ENCODE results near the gene DNAJB13. TPM values are rescaled to one million over a fixed set of nuclear protein-coding genes. Genes with fewer than 3 reads are reported as not detected.
A peak's percentile ranks its signal among the peaks of the same experiment; 100 is the strongest.

DNAJB13 gene
- total RNA-seq, 1 experiment from 2014 or later: not detected

- H4K91ac ChIP-seq (ENCODE audit: insufficient read length, low read depth, low read length): no peak overlapping the region
- H3K79me2 ChIP-seq (ENCODE audit: insufficient read depth, low read length): no peaks in the 10 kb centered on the region
- TF ChIP-seq, protein P1, sequence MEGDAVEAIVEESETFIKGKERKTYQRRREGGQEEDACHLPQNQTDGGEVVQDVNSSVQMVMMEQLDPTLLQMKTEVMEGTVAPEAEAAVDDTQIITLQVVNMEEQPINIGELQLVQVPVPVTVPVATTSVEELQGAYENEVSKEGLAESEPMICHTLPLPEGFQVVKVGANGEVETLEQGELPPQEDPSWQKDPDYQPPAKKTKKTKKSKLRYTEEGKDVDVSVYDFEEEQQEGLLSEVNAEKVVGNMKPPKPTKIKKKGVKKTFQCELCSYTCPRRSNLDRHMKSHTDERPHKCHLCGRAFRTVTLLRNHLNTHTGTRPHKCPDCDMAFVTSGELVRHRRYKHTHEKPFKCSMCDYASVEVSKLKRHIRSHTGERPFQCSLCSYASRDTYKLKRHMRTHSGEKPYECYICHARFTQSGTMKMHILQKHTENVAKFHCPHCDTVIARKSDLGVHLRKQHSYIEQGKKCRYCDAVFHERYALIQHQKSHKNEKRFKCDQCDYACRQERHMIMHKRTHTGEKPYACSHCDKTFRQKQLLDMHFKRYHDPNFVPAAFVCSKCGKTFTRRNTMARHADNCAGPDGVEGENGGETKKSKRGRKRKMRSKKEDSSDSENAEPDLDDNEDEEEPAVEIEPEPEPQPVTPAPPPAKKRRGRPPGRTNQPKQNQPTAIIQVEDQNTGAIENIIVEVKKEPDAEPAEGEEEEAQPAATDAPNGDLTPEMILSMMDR (conservative IDR thresholded peaks at IDR 0.05): no peak
- DNase-seq: no peak
- no peak overlapping the region for H3K4me3 Mint-ChIP-seq
- no peaks in the 10 kb centered on the region for H3K79me1 ChIP-seq (ENCODE audit: insufficient read depth, low read depth, low read length, poor library complexity, severe bottlenecking)
- H3K9ac ChIP-seq (ENCODE audit: extremely low read depth, insufficient read length, low read length): no peak overlapping the region
- H3K27ac Mint-ChIP-seq: peak overlapping the region in 1 of 3 experiments; percentile 44; a peak in 2 of 7 replicates
- H3K4me2 ChIP-seq (ENCODE audit: insufficient read depth, insufficient read length, low read length): no peak overlapping the region
- H3K56ac ChIP-seq (ENCODE audit: insufficient read length, low read depth, low read length): no peak overlapping the region
- no peaks in the 10 kb centered on the region for H3K27me3 ChIP-seq (ENCODE audit: insufficient read depth, low read length)
- no peak overlapping the region; the same call in 1 of the 2 replicates for H3K14ac ChIP-seq (ENCODE audit: insufficient read depth, low read length)
- no peak overlapping the region for H3K18ac ChIP-seq (ENCODE audit: insufficient read length, low read depth, low read length)
- WGBS (ENCODE audit: extremely low coverage, insufficient read length, low lambda C conversion rate): no CpG with 5 or more reads among the region's 11 CpGs
- no peak overlapping the region for H2BK120ac ChIP-seq (ENCODE audit: low read depth, low read length, poor library complexity, severe bottlenecking)
- H3K4me1 Mint-ChIP-seq: peaks cover 0 to 5% of the 10 kb centered on the region in 2 experiments; a peak in 1 of 4 replicates
- H2BK5ac ChIP-seq (ENCODE audit: insufficient read length, low read length): no peak overlapping the region
- H3K27ac ChIP-seq (ENCODE audit: insufficient read length, low read depth, low read length): no peak overlapping the region
- no peaks in the 10 kb centered on the region for H3K9me3 ChIP-seq (ENCODE audit: control insufficient read depth, low read depth, low read length)
- no peak overlapping the region for H3K4ac ChIP-seq (ENCODE audit: low read depth, low read length)
- no peak overlapping the region for H2AFZ ChIP-seq (ENCODE audit: low read length)
- no peak overlapping the region for H4K8ac ChIP-seq (replicated peaks; ENCODE audit: insufficient read length, low read depth, low read length)
- H3K27me3 Mint-ChIP-seq (ENCODE audit: low read depth): peaks cover 2% of the 10 kb centered on the region
- no peaks in the 10 kb centered on the region for H3K23me2 ChIP-seq (ENCODE audit: insufficient read length, low read depth, low read length, poor library complexity, severe bottlenecking)
- H2BK20ac ChIP-seq (ENCODE audit: low read depth, low read length, poor library complexity, severe bottlenecking): no peak overlapping the region
- H4K5ac ChIP-seq (ENCODE audit: insufficient read length, low read depth, low read length): no peak overlapping the region
- no peak overlapping the region for H3T11ph ChIP-seq (ENCODE audit: low read length)
- no peak overlapping the region for H2BK15ac ChIP-seq (ENCODE audit: low read depth, low read length)
- H4K20me1 ChIP-seq (ENCODE audit: control insufficient read depth, insufficient read depth, insufficient read length): no peaks in the 10 kb centered on the region
- no peak overlapping the region for H3K23ac ChIP-seq (ENCODE audit: insufficient read length, low read depth, low read length)
- H2AK5ac ChIP-seq (ENCODE audit: insufficient read length, low read length): no peak overlapping the region
- H3K4me1 ChIP-seq (ENCODE audit: insufficient read depth, low read length): no peaks in the 10 kb centered on the region
- no peaks in the 10 kb centered on the region for H3K9me3 Mint-ChIP-seq
- peaks cover 31 to 42% (median 41%) of the 10 kb centered on the region in 3 experiments; a peak in 6 of 7 replicates for H3K36me3 Mint-ChIP-seq (ENCODE audit: insufficient read depth in 1 of 3, low read depth in 3 of 3)
- no peak overlapping the region for H2BK12ac ChIP-seq (ENCODE audit: insufficient read length, low read depth, low read length)
These were observed 22.0 kb downstream of the DNAJB13 start for GRCh38 chr11:73972620-73973449.

Data from H9 (cell line).